GM21390 (cell line): ENCODE measurements around the gene PRDM7.

ENCODE experiments used
- ATAC-seq: cut with Tn5 transposase; IDR thresholded peaks from one replicate; pipeline ENCODE4 v1.9.1; 2021; ENCODE audit not compliant: unreplicated experiment

PRDM7 gene

DNA sequence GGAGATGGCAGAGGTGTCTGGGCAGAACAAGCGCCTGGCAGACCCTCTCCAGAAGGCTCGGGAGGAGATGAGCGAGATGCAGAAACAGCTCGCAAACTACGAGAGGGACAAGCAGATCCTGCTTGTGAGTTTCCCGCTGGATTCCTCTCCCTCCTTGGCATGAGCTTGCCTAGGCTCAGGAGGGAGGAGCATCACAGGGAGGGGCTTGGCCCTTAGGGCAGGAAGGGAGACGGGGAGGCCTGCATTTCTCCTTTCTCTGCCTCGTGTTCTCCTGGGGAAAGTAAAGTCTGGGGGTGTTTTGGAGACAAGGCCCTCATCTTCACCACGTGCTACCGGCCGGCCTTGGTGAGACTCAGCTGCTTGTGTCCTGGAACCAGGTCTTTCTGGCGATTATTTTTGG lies 39.9 kb downstream of the PRDM7 start:
- no peak for ATAC-seq

DNA sequence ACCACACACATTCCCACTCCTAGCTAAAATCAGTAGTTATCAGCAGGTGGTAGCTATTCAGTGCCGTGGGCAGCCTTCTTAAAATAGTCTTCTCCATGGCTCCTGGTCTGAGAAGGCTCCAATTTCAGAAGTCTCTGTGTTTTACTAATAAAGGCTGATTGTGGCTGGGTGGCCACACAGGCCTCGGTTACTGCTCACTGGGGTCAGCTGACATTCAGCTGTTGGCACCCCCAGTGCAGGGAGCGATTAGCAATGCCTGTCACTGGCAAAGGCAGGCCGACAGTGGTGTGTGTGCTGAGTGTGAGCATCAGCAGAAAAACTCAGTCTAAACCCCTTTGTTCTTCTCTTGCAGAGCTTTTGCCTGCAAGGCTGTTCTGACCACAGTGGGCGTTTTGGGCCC lies 41.2 kb downstream of the PRDM7 start:
- no peak for ATAC-seq

DNA sequence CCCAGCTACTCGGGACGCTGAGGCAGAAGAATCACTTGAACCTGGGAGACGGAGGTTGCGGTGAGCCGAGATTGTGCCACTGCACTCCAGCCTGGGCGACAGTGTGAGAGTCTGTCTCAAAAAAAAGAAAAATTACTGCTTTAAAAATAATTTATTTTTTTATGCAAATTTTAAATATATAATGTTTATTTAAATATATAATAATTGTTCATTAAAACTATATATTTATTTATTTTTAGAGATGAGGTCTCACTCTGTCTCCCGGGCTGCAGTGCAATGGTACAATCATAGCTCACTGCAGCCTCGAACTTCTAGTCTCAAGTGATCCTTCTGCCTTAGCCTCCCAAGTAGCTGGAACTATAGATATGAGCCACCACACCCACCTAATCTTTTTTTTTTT lies 42.6 kb downstream of the PRDM7 start:
- no peak for ATAC-seq

DNA sequence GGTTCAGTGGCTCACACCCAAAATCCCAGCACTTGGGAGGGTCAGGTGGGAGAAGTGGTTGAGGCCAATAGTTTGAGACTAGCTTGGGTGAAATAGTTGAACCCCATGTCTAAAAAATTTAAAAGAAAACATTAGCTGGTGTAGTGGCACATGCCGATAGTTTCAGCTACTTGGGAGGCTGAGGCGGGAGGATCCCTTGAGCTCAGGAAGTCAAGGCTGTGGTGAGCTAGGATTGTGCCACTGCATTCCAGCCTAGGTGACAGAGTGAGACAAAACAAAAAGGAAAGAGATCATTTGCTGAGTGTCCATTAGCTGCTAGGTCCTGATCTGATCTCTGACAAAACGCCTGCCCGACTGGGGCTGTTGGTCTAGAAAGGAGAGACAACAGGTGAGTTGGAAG lies 43.7 kb downstream of the PRDM7 start:
- ATAC-seq: no peak

DNA sequence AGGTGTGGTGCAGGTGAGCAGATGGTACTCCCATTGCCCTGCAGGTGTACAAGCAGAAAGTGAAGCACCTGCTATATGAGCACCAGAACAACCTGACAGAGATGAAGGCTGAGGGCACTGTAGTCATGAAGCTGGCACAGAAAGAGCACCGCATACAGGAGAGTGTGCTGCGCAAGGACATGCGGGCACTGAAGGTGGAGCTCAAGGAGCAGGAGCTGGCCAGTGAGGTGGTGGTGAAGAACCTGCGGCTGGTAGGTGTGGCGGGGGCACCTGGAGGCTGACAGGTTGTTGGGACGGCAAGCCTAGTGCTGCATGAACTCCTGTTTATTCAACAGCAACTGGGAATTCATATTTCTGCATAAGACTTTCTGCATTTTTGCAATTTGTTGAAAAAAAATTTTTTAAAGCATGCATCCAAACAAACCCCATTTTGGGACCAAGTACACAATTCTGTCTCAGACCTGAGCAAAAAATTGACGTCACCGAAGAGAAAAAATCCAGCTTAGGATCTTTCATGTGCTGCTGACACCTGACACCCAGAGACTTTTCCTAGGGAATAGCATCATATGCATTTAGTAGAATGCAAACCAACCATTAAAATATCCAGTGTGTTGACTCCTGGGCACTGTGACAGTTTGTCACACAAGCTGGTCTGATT lies 44.3 kb downstream of the PRDM7 start:
- ATAC-seq: no peak

DNA sequence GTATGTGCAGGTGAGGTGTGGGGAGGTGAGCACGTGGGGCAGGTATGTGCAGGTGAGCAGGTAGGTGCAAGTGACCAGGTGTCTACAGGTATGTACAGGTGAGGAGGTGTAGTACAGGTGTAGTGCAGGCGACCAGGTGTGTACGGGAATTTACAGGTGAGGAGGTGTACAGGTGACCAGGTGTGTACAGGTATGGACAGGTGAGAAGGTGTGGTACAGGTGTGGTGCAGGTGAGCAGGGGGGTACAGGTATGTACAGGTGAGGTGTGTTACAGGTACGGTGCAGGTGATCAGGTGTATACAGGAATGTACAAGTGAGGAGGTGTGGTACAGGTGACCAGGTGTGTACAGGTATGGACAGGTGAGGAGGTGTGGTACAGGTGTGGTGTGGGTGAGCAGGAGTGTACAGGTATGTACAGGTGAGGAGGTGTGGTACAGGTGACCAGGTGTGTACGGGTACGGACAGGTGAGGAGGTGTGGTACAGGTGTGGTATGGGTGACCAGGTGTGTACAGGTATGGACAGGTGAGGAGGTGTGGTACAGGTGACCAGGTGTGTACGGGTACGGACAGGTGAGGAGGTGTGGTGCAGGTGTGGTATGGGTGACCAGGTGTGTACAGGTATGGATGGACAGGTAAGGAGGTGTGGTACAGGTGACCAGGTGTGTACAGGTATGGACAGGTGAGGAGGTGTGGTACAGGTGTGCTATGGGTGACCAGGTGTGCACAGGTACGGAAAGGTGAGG lies 45.0 kb downstream of the PRDM7 start:
- no peak for ATAC-seq

DNA sequence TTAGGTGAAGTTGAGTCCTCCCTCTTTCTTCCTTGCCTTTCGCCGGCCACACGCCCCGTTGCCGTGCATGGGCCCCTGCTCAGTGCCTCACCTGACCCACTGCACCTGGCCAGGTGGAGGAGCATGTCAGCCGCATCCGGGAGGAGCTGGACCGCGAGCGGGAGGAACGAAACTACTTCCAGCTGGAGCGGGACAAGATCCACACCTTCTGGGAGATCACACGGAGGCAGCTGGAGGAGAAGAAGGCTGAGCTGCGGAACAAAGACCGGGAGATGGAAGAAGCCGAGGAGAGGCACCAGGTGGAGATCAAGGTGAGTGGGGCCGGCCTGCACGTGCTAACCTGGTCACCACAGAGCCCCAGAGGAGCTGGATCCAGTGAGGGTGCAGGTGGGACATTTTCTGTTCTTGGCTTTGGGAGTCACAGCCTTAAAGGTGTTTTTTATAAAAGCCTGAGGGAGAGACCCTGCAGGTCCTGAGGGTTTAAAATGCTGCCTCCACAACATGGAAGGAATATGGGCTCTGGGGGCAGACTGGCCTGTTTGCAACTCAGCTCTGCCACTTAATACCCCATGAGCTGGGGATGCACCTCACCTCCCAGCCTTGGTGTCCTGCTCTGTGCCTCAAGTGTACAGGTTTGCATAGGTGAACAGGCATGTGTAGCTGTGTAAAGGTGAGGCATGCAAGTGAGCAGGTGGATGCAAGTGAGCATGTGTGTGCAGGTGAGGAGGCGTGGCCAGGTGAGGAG lies 45.8 kb downstream of the PRDM7 start:
- no peak for ATAC-seq

DNA sequence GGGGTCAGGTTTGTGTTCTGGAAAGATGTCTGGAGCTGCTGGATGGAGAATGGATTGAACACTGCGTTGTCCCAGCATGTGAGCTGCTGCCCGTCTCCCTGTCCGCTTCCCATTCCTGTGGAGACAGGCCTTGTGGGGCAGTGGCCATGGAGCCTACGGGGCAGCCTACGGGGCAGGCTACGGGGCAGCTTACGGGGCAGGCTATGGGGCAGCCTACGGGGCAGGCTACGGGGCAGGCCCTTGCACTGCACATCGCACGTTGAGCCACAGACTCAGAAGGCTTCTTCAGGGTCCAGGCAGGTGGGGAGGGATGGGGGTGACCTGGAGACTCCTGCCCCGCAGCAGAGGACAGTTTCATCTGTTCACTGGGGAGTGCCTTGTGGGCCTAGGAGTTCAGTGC lies 48.1 kb downstream of the PRDM7 start:
- ATAC-seq: no peak

DNA sequence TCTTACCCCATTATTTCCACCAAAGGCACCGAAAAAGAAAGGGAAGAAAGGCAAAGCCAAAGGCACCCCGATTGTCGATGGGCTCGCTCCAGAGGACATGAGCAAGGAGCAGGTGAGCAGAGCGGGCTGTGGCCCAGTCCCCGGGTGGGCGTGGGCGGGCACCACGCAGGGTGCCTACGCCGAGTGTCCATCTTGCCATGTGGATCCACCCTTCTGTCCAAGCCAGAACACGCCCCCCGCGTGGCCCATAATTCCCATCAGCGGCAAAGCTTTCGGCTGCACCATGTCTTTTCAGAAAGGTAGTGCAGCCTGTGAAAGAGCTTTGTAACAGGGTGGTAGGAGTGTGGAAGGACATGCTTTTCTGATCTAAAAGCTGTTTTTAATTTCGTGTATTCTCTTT lies 49.5 kb downstream of the PRDM7 start:
- ATAC-seq: no peak

DNA sequence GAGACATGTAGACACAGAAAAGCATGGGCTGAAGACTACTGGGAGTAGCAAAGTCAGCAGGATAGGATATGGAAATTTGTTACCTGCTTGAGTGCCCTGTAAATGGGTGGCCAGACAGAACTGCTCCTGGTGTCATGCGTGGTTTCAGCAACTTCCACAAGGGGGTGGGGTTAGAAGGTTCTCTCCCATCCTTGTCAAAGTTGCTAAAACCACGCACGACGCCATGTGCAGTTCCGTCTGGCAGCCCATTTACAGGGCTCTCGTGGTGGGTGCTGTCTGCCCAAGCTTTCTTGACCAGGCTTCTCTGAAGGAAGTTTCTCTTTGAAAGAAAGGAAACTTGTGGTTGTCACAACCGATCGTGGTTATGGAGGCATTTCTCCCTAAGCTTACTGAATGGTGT lies 51.0 kb downstream of the PRDM7 start:
- ATAC-seq: no peak

DNA sequence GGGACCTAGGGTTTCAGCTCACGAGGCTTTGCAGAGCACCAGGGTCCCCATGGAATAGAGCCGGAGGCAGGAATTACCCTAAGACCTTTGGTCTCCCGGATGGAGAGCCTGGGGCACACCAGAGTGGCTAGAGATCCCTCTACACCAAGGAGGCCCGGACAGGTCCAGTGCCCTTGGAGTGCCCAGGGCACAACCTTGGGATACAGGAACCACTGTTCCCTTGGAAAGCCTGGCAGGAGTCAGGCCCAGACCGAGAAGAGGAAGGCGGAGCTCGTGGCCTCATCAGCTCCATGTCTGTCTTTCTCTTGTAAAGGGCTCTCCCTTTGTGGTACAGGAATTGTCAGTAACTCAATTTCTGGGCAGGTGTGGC lies 54.1 kb downstream of the PRDM7 start:
- ATAC-seq: no peak

DNA sequence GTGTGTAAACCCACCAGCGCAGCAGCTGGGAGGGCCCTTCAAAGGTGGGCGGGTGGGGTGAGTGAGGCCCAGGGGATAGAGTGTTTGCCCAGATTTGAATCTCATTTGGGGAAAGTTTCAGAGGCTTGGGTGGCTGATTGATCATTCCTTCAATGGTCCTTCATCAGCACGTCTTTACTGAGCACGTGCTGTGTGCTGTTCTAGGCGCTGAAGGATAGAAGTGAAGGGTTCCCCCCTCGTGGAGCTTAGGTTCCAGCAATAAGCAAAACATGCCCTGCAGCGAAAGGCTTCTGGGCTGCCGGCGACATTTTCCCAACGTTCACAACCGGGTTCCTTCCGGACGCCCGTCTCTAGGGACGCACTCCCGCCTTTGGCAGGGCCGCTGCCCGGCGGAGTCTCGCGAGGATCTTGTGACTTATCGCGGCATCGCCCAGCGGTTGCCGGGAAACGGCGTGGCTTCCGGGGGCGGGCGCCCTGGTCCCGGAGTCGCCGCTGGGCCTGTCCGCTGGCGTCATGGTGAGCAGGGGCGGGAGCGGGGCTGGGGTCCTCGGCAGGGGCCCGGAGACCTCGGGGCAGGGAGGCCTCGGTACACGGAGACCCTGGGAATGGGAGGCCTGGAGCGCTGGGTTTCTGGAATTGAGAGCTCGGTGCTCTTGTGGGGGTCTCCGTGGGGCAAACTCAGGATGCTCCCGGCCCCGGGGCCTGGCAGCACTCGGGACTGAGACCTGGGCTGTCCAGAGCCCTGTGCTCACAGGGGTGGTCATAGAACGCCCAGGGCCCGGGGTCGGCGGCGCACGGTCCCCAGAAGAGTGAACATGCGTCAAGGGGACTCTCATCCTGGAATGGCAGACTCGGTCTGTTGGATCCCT lies 54.7 kb downstream of the PRDM7 start:
- ATAC-seq: peak; percentile 58

DNA sequence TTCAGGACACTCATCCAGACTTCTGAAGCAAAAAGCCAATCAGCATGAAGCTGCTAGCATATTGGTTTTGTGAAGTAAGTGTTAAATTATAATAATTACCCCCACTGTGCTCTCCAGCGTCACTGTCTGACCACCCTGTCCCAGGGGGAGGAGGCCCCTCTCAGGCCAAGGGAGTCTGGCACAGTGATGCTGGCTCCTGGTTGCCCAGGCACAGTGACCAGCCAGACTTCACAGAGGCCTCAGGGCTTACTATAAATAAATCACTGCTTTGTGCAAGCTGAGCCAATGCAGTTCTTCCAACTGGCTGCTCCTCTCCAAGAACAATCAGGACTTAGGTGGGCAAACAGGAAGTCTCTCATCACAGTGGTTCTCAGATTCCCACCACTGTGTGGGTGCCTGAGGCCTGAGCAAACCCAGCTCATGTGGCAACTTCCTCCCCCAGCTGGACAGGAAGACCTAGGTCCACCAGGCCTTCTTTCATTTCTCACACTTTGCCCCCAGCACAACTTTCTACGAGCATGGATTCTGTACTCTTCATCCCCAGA lies 56.2 kb downstream of the PRDM7 start:
- ATAC-seq: no peak

DNA sequence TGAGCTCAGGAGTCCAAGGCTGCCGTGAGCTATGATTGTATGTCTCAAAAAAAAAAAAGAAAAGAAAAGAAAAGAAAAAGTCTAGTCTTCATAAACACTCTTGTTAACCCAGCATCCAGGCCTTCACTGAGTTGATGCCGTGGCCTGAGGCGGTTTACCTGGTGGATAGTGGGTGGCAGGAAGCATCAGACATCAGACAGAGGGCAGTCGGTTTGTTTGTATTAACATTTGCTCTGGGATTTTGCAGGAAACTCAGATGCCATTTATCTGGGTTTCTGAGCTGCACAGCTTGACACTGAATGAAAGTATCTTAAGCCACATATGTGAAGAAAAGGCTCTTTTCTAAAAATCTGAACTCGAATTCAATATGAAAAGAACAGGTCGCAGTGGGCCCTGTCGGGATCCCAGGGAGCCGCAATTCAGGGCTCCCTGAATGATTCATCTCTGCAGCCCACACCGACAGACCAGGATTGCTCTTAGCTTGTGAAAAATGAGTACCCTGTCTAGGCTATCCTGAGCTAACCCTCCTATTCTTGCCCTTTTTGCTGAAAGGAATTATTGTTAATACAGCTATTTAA lies 56.8 kb downstream of the PRDM7 start:
- no peak for ATAC-seq

DNA sequence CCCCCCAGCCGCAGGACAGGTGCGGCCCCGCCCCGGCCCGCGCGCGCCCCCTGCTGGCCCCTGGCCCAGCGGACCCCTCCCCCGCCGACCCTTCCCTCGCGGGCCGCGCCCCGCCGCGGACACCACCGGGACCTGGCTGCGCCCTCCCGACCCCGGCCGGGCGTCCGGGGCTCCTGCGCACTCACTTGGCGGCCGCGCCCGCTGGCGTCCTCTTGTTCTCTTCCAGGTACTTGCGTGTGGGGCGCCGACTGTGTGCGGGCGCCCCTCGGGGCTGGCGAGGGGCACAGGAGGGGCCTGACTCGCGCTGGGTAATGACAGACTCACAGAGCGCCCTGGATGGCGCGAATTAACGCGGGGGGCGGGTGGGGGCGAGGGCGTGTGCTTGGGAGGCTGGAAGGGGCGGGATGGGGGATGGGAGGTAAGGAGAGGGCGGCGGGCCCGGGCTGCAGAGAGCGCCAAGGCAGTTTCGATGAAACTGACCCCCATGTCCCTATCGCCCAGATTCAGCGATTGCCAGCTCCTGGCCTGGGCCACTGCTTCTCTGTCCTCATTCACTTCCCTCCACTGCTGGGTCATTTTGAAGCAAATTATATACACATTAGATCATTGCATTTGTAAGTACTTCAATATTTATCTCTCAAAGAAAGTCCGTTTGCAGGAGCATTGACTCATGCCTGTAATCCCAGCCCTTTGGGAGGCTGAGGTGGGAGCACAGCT lies 57.4 kb downstream of the PRDM7 start:
- no peak for ATAC-seq

DNA sequence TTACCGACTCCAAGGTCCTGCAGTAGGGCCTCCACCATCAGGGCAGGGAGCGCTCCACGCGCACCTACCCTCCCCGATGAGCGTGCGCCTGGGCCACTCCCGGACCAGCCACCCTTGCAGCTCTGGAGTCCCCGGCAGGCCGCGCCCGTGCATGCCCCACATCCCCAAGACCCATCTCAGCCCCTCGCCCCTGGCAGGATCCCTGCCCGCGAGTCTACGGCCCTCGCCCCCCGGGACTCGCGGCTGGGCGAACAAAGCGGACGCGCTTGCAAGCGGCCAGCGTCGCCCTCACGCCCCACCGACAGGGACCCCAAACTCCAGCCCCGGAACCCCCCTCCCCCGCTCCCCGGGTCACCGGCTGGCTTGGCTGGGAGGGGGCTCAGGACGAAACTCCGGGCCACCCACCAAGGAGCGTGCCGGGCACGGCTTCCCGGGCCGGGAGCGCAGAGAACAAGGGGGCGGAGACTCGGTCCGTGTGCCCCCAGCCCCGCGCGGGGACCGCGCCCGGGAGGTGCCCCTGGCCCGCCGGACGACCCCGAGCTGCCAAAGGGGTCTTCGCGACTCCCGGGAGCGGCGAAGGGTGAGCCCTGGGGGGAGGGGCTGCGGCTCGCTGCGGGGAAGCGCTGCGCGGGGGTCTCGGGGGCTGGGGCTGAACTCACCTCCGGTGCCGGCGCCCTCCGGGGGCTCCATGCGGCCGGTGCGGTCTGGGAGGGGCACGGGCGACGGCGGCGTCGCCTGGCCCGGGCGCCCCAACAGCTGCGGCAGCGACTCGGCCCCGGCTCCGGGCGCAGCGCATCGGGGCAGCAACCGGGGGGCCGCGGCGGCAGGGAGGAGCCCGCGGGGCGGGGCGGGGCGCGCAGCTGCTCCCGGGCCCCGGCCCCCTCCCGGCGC lies 58.2 kb downstream of the PRDM7 start, which contains the start of gene DBNDD1:
Gene DBNDD1, minus strand, starts transcription at position 805 of the 891 bp plus-strand sequence. Its CDS starts 115 bp downstream, at position 690.
- ATAC-seq: no peak

DNA sequence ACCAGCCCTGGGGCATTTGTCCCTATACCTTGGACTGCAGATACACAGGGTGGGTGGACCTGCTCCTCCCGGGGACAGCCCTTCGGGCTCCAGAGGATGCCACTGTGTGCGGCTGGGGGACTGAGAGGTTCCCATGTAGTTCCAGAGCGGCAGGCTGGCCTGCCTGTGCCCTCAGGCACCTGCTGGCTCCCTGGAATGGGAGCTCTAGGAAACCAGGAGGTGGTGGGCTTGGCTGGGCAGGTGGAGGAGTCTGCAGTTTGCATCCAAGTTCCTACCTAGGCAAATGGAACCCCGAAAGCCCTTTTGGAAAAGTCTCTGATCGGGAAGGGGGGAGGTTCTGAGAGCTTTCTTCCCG lies 58.9 kb downstream of the PRDM7 start:
- no peak for ATAC-seq

DNA sequence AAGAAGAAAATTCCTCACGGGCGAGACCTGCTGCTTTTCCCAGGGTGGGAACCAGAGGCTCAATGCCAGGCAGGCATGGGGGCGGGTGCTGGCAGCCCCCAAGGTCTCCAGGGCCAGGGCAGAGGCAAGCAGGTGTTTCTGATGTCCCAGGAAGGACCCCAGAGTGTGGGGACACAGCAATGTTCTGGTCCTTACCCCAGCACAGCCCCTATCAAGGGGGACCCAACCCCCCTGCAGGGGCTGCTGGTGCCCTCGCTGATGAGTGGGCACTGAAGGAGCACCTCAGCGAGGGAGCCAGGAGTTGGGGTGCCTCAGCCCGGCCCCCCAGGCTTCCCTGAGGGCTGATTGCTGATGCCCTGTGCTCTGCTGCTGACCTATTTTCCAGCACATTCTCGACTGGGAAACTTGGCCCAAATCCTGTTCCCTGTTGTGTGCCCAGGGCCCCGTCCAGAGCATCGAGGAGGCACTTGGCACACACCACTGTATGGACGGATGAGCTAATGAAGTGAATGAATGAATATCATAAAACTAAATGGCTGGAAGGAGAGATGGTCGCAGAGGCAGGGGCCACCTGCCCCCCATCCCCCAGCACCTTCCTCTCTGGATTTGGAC lies 60.7 kb downstream of the PRDM7 start:
- ATAC-seq: no peak
